Epithelial cell of proximal tubule (primary cell): ENCODE data around the gene DGAT2L6. TPM values are rescaled to one million over a fixed set of nuclear protein-coding genes. Genes with fewer than 3 reads are reported as not detected.

ENCODE experiments used
- DNase-seq: peaks from one replicate; pipeline ENCODE4 v3.0.0-alpha.2; 2011; ENCODE audit warnings: low read depth
- H3K4me3 ChIP-seq: 2 replicates; pipeline ENCODE4 v1.5.1; 2011; ENCODE audit warnings: low read depth, mild to moderate bottlenecking, low read length
- total RNA-seq: library from RNA; depleted of rRNA; stranded (reverse); fragments of >200 nt; gene quantifications from 2 replicates; pipeline ENCODE4 v1.2.3, GENCODE V29; 2015
- TF ChIP-seq, protein P1 (sequence below): conservative IDR thresholded peaks from 2 replicates; pipeline ENCODE4 v1.5.1; 2012; ENCODE audit warnings: low read depth, mild to moderate bottlenecking, low read length

Gene DGAT2L6
- total RNA-seq, 1 donor from 2014 or later, result not detected

DNA sequence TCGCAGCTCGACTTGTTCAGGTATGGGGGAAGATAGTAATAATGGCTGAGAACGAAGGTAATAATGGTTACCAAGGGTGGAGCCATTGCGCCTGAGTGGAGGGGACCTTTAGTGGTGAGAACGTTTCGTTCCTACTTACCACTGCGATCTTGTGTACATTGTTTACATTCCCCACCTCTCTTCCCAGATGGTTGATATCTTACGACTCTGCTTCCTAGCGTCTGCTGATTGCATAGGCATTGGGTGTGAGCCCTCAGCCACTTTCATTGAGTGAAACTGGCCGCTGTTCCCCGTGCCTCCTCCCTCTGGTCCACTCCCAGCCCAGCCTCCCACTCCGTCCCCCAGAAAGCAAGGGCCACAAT lies 43.2 kb upstream of the DGAT2L6 start:
- TF ChIP-seq, protein P1, sequence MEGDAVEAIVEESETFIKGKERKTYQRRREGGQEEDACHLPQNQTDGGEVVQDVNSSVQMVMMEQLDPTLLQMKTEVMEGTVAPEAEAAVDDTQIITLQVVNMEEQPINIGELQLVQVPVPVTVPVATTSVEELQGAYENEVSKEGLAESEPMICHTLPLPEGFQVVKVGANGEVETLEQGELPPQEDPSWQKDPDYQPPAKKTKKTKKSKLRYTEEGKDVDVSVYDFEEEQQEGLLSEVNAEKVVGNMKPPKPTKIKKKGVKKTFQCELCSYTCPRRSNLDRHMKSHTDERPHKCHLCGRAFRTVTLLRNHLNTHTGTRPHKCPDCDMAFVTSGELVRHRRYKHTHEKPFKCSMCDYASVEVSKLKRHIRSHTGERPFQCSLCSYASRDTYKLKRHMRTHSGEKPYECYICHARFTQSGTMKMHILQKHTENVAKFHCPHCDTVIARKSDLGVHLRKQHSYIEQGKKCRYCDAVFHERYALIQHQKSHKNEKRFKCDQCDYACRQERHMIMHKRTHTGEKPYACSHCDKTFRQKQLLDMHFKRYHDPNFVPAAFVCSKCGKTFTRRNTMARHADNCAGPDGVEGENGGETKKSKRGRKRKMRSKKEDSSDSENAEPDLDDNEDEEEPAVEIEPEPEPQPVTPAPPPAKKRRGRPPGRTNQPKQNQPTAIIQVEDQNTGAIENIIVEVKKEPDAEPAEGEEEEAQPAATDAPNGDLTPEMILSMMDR, result no peak
- H3K4me3 ChIP-seq, result peak overlapping the region; percentile 74
- DNase-seq, result no peak

DNA sequence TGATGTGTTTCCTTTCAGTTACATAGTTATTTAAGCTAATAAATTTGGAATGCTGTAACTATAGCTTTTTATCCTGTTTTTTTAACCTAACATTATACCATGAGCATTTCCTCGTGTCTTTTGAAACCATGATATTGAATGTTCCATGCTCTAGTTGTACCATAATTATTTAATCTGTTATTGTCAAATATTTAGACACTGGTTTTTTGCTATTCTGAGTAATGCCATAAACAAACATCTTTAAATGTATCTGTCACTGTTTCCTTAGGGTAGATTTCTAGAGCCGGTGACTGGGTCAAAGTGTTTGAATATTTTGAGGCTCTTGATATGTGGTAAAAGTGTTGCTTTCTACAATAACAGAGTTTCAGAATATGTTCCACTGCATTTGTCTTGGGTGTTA lies 38.7 kb upstream of the DGAT2L6 start:
- H3K4me3 ChIP-seq, result no peak overlapping the region
- no peak for DNase-seq
- TF ChIP-seq, protein P1, result no peak

DNA sequence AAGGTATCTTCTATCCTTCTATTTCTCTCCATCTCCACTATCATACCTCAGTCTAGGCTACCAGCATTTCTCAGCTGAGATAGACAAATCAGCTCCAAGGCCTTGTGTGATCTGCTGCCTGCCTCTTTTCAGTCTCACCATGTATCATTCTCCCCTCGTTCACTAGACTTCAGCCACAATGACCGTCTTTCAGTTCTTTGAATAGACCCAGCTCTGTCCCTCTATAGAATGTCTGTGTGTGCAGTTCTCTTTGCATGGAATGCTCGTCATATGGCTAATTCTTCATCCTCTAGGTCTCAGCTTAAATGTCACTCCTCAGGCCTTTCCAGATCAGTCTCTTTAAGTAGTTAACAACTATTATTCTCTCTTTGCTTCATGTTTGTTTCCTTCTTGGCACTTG lies 37.5 kb upstream of the DGAT2L6 start:
- H3K4me3 ChIP-seq, result no peak overlapping the region
- DNase-seq, result no peak
- TF ChIP-seq, protein P1, result no peak

DNA sequence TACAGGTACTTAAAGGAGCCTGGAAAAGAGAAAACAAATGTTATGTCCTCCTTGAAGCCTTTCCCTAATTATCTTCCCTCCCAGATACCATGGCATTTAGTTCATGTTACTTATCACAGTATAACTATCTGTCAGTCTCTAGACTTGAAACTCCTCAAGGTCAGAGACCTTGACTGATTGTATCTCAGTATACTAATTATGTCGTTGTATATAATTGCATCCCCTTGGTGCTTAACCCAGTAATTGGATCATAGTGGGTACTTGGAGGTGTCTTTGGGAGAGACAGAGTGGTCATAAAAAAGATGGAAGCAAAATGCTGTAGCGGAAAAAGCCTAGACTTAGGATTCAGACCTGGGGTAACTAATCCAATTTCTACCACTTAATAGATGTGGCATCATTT lies 35.9 kb upstream of the DGAT2L6 start:
- DNase-seq, result no peak
- no peak overlapping the region for H3K4me3 ChIP-seq
- TF ChIP-seq, protein P1, result no peak

DNA sequence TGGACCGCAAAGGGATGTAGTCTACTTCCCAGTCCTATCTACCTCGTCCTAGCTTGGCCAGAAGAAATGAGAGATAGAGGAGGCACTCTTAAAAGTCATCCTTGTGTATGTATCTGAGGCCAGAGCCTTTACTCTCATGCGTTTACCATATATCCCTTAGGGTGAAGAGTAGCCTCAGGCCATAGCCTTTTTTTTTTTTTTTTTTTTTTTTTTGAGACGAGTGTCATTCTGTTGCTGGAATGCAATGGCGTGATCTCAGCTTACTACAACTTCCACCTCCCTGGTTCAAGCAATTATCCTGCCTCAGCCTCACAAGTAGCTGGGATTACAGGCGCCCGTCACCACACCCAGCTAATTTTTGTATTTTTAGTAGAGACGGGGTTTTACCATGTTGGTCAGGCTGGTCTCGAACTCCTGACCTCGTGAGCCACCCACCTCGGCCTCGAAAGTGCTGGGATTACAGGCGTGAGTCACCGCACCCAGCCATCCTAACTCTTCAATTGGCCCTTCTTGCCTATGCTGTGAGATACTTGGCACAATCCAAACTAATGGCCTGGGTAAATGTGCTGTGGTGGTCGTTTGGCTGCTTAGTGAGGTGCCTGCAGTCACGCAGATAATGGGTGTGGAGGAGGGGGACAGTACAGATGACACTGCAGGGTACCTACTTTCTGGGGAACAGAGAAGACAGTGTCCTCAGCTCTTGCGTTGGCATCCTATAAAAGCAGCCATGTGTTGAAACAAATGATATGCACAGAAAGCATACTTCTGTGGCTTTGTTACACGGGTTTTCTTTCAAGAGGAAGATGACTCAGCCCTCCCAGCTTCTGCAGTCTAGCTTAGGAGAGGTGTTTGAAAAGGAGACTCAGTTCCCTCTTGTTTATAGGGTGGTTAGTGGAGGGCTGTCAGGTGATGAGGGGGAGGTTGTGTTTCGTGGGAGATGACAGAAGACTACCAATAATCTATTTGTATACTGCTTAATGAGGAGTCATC lies 10.4 kb upstream of the DGAT2L6 start:
- H3K4me3 ChIP-seq, result no peak overlapping the region
- TF ChIP-seq, protein P1, result no peak
- no peak for DNase-seq

DNA sequence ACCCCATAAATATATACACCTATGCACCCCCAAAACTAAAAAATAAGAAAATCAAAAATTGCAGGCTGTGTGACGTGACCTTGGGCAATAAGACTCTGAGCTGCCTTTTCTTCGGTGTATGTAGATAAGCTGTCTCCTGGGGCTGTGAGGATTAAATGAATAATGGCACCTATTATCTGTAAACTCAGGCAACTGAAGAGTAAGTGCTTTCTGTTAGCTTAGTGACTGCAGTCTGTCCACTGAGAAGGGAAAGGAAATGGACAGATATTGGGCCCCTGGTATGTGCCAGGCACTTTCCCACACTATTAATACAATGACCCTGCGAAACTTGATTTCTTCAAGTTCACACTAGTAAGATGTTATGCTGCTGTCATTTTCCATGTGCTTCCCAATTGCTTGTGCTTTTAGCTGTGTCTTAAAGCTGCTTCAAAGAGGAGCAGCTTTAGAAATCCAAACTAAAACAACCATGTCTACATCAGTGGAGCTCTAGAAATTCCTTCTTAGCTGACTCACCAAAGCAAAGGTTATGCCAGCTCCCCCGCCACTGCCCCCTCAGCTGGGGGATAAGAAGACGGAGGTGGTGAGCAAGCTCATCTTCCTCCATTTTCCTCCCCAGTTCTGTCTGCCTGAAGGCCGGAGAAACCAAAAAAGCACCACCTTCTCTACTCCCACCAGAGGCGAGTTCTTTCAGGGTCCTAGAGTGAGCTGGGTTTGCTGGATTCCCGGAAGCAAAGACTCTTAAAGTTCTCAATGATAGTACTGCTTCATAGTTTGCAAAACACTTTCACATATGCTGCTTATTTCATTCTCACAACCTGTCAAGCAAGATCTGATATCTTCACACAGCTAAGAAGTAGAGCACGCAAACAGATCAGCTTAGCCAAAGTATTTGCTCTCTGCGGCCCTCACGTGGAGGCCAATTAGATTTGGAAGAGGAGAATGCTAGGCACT lies 8.8 kb upstream of the DGAT2L6 start:
- H3K4me3 ChIP-seq, result no peak overlapping the region
- DNase-seq, result no peak
- TF ChIP-seq, protein P1, result no peak
